Measurements from ENCODE around the gene PTPRJ.

PTPRJ gene

DNA sequence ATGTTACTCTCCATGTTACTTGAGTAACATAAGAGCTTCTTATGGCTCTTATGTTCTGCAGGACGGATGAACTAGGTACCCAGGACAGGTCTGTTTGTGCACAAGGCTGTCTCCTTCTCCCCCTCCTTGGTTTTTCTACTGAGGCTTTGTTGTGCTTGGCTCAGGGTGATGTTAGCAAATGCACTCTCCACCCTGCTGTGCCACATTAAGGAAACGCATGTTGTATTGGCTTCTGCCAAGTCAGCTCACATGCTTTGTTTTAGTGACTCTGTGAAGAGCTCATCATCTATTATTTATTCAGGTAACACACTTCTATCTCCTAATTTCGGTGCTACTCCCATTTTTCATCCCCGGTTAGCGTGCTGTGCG lies 108.3 kb downstream of the PTPRJ start:
- no peaks in the 10 kb centered on the region for H3K27me3 ChIP-seq (ENCODE audit: insufficient read depth, low read length, poor library complexity, severe bottlenecking)
- H3K9me3 ChIP-seq (ENCODE audit: insufficient read depth, low read depth, low read length) = no peaks in the 10 kb centered on the region
- no peak overlapping the region for H3K4me3 ChIP-seq (ENCODE audit: low read length, poor library complexity, severe bottlenecking)
- H3K9me2 ChIP-seq (replicated peaks; ENCODE audit: low read depth, low read length) = no peaks in the 10 kb centered on the region
- no peak overlapping the region for H2AFZ ChIP-seq (ENCODE audit: low read length)
- no peak overlapping the region for H3K4me2 ChIP-seq (ENCODE audit: low read depth, low read length, poor library complexity, severe bottlenecking)
- no peaks in the 10 kb centered on the region for H3K79me2 ChIP-seq (ENCODE audit: insufficient read depth, low read length)
- no peak overlapping the region for H3K9ac ChIP-seq (ENCODE audit: low read depth, low read length, poor library complexity, severe bottlenecking)
- no peaks in the 10 kb centered on the region for H4K20me1 ChIP-seq (ENCODE audit: insufficient read depth, low read length, poor library complexity, severe bottlenecking)
- no peaks in the 10 kb centered on the region for H3K4me1 ChIP-seq (ENCODE audit: insufficient read depth, low read length, poor library complexity, severe bottlenecking)
- H3F3A ChIP-seq (ENCODE audit: low read depth) = no peaks in the 10 kb centered on the region
- H3K36me3 ChIP-seq (ENCODE audit: insufficient read depth, low read length) = no peaks in the 10 kb centered on the region
- no peak for TF ChIP-seq EZH2phosphoT487 (IDR thresholded peaks at IDR 0.05; ENCODE audit: borderline replicate concordance)
- TF ChIP-seq, protein P1, sequence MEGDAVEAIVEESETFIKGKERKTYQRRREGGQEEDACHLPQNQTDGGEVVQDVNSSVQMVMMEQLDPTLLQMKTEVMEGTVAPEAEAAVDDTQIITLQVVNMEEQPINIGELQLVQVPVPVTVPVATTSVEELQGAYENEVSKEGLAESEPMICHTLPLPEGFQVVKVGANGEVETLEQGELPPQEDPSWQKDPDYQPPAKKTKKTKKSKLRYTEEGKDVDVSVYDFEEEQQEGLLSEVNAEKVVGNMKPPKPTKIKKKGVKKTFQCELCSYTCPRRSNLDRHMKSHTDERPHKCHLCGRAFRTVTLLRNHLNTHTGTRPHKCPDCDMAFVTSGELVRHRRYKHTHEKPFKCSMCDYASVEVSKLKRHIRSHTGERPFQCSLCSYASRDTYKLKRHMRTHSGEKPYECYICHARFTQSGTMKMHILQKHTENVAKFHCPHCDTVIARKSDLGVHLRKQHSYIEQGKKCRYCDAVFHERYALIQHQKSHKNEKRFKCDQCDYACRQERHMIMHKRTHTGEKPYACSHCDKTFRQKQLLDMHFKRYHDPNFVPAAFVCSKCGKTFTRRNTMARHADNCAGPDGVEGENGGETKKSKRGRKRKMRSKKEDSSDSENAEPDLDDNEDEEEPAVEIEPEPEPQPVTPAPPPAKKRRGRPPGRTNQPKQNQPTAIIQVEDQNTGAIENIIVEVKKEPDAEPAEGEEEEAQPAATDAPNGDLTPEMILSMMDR (conservative IDR thresholded peaks at IDR 0.05; ENCODE audit: low read length) = no peak

DNA sequence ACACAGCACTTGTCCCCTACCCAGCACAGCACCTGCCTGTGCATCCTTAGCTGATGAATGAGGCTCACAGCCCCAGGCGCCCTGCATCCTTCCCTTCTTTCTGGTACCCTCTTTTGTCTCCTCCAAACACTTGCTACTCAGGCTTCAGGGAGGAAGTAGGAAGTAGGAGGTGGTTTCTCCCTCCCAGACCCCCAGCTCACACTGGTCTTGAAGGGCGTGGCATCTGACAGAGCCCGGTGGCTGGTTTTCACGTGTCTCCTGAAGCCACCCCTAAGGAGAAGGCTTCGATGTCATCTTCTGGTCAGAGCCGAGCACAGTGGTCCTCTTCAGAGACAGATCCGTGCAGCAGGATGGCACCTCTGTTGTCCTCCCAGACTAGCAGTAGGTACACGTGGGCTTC lies 109.8 kb downstream of the PTPRJ start:
- Histone ChIP-seq H3K27me3 (ENCODE audit: insufficient read depth, low read length, poor library complexity, severe bottlenecking) (no peaks in the 10 kb centered on the region), H3K79me2 (ENCODE audit: insufficient read depth, low read length) (no peaks in the 10 kb centered on the region), H3K4me1 (ENCODE audit: insufficient read depth, low read length, poor library complexity, severe bottlenecking) (no peaks in the 10 kb centered on the region), H3K9ac (ENCODE audit: low read depth, low read length, poor library complexity, severe bottlenecking) (no peak overlapping the region), H3F3A (ENCODE audit: low read depth) (no peaks in the 10 kb centered on the region), H2AFZ (ENCODE audit: low read length) (no peak overlapping the region), H3K9me2 (replicated peaks; ENCODE audit: low read depth, low read length) (no peaks in the 10 kb centered on the region), H3K9me3 (ENCODE audit: insufficient read depth, low read depth, low read length) (no peaks in the 10 kb centered on the region), H3K4me3 (ENCODE audit: low read length, poor library complexity, severe bottlenecking) (no peak overlapping the region), H3K36me3 (ENCODE audit: insufficient read depth, low read length) (no peaks in the 10 kb centered on the region), H3K4me2 (ENCODE audit: low read depth, low read length, poor library complexity, severe bottlenecking) (no peak overlapping the region), H4K20me1 (ENCODE audit: insufficient read depth, low read length, poor library complexity, severe bottlenecking) (no peaks in the 10 kb centered on the region)
- TF ChIP-seq EZH2phosphoT487 (IDR thresholded peaks at IDR 0.05; ENCODE audit: borderline replicate concordance) = no peak
- TF ChIP-seq, protein P1 (conservative IDR thresholded peaks at IDR 0.05; ENCODE audit: low read length) = no peak

DNA sequence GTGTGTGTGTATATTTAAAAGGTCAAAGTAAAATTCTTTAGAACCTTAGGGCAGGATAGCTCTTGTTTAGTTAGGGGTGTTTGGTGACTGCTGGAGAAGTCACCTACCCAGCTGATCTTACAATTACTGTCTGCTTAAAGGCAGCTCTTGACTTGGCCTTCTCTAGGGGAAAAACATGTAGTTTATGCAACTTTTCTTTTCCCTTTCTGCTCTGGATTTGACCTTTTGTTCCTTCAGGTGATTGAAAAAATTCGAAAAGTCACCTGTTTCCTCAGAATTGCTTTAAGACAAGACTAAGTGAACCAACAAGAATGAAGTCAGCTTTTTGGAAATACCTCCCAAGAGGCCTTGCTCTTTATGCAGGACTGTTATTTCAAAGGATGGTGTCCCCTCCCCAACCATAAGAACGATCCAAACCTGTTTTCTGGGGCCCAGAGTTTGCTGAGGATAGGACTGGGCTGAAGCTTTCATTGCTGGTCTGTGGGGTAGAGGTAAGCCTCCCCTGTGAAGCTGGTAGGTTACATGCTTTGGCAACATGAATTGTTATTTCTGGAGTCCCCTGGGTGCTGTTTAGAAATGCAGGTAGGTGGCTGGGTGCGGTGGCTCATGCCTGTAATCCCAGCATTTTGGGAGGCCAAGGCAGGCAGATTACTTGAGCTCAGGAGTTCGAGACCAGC lies 111.2 kb downstream of the PTPRJ start:
- TF ChIP-seq EZH2phosphoT487 (IDR thresholded peaks at IDR 0.05; ENCODE audit: borderline replicate concordance) = no peak
- TF ChIP-seq, protein P1 (conservative IDR thresholded peaks at IDR 0.05; ENCODE audit: low read length) = no peak

More for the DNA sequence above, 111.2 kb downstream of the PTPRJ start:
- no peaks in the 10 kb centered on the region for H3K9me3 ChIP-seq (ENCODE audit: insufficient read depth, low read depth, low read length)
- H4K20me1 ChIP-seq (ENCODE audit: insufficient read depth, low read length, poor library complexity, severe bottlenecking) = no peaks in the 10 kb centered on the region
- no peaks in the 10 kb centered on the region for H3F3A ChIP-seq (ENCODE audit: low read depth)
- no peaks in the 10 kb centered on the region for H3K9me2 ChIP-seq (replicated peaks; ENCODE audit: low read depth, low read length)
- no peaks in the 10 kb centered on the region for H3K4me1 ChIP-seq (ENCODE audit: insufficient read depth, low read length, poor library complexity, severe bottlenecking)
- no peak overlapping the region for H3K4me2 ChIP-seq (ENCODE audit: low read depth, low read length, poor library complexity, severe bottlenecking)
- H3K36me3 ChIP-seq (ENCODE audit: insufficient read depth, low read length) = no peaks in the 10 kb centered on the region
- H3K79me2 ChIP-seq (ENCODE audit: insufficient read depth, low read length) = no peaks in the 10 kb centered on the region
- H2AFZ ChIP-seq (ENCODE audit: low read length) = no peak overlapping the region
- H3K27me3 ChIP-seq (ENCODE audit: insufficient read depth, low read length, poor library complexity, severe bottlenecking) = no peaks in the 10 kb centered on the region
- no peak overlapping the region for H3K9ac ChIP-seq (ENCODE audit: low read depth, low read length, poor library complexity, severe bottlenecking)
- no peak overlapping the region for H3K4me3 ChIP-seq (ENCODE audit: low read length, poor library complexity, severe bottlenecking)

Data from Loucy (cell line).